Measurements from ENCODE around the gene CHRNA3.

Gene CHRNA3

GRCh38 chr15:78627348-78627747 is 6.6 kb upstream of the CHRNA3 start:
- Histone ChIP-seq H3K9me3 (ENCODE audit: control insufficient read depth, low read length) (no peaks in the 10 kb centered on the region), H3K27ac (ENCODE audit: low read length, poor library complexity, severe bottlenecking) (no peak overlapping the region), H3K9ac (ENCODE audit: low read length) (no peak overlapping the region), H2BK5ac (ENCODE audit: low read depth, low read length, poor library complexity, severe bottlenecking) (no peak overlapping the region), H3K27me3 (ENCODE audit: control insufficient read depth in 1 of 2, insufficient read depth in 1 of 2, low read length in 2 of 2) (peaks cover 54 to 86% of the 10 kb centered on the region in 2 experiments), H2BK12ac (ENCODE audit: low read length in 2 of 2) (no peak overlapping the region), H4K8ac (ENCODE audit: low read length) (no peak overlapping the region), H3K4me2 (ENCODE audit: low read length, poor library complexity, severe bottlenecking) (no peak overlapping the region), H2AFZ (ENCODE audit: low read depth, low read length) (no peak overlapping the region), H3K4ac (ENCODE audit: low read depth in 1 of 2, low read length in 2 of 2) (no peak overlapping the region), H4K91ac (ENCODE audit: low read length) (no peak overlapping the region), H3K14ac (ENCODE audit: low read length in 2 of 2) (no peak overlapping the region), H2BK15ac (ENCODE audit: low read depth, poor library complexity, severe bottlenecking) (no peak overlapping the region), H3K79me1 (replicated peaks; ENCODE audit: low read length, poor library complexity, severe bottlenecking) (no peaks in the 10 kb centered on the region), H2AK5ac (ENCODE audit: low read length, severe bottlenecking) (no peak overlapping the region), H3K4me1 (ENCODE audit: control insufficient read depth, insufficient read depth, low read depth, low read length) (no peaks in the 10 kb centered on the region), H3K18ac (ENCODE audit: low read depth in 1 of 2, low read length in 2 of 2) (no peak overlapping the region), H3K23ac (ENCODE audit: low read length in 2 of 2) (no peak overlapping the region), H2BK120ac (ENCODE audit: low read depth, low read length) (no peak overlapping the region), H3K36me3 (ENCODE audit: control insufficient read depth in 1 of 2, insufficient read depth in 2 of 2, low read depth in 1 of 2, low read length in 2 of 2) (no peaks in the 10 kb centered on the region), H3K4me3 (ENCODE audit: insufficient read depth in 1 of 2, low read depth in 1 of 2, low read length in 2 of 2) (no peak overlapping the region)
- DNase-seq = no peak
- 86% methylated on average over 8 of the region's 8 CpGs for WGBS

DNA sequence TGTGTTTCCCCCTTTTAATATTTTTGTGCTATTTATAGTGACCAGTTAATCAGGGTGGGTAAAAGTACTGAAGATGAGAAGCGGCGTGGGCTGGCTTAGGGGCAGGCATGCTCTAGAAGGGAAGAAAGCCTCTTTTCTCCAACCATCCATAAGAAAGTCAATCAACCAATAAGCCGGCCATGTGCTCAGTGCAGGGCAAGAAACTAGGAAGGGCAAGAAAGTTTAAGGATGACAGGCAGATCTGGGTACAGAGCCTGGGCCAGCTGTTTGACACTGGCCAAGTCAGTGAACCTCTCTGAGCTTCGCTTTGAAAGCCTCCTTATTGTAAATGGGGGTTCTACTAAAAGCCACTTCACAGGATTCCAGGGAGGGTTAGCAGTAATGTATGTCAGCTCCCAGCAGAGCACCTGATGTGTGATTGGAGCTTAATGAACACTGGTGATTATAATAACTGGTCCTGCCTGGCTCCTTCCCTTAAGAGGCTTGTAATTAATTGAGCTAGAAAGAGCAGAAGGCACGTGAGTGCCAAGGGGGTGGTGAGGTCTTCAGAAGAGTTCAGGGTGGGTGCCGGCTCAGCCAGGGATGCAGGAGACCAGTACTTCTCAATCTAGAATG is 5.7 kb upstream of the CHRNA3 start:
- Histone ChIP-seq H2AFZ (ENCODE audit: low read depth, low read length) (no peak overlapping the region), H2BK5ac (ENCODE audit: low read depth, low read length, poor library complexity, severe bottlenecking) (no peak overlapping the region), H4K91ac (ENCODE audit: low read length) (no peak overlapping the region), H3K36me3 (ENCODE audit: control insufficient read depth in 1 of 2, insufficient read depth in 2 of 2, low read depth in 1 of 2, low read length in 2 of 2) (no peaks in the 10 kb centered on the region), H2BK15ac (ENCODE audit: low read depth, poor library complexity, severe bottlenecking) (no peak overlapping the region), H2BK12ac (ENCODE audit: low read length in 2 of 2) (no peak overlapping the region), H3K4me1 (ENCODE audit: control insufficient read depth, insufficient read depth, low read depth, low read length) (no peaks in the 10 kb centered on the region), H3K27ac (ENCODE audit: low read length, poor library complexity, severe bottlenecking) (no peak overlapping the region), H3K14ac (ENCODE audit: low read length in 2 of 2) (no peak overlapping the region), H3K79me1 (replicated peaks; ENCODE audit: low read length, poor library complexity, severe bottlenecking) (no peaks in the 10 kb centered on the region), H3K4me2 (ENCODE audit: low read length, poor library complexity, severe bottlenecking) (no peak overlapping the region), H3K4me3 (ENCODE audit: insufficient read depth in 1 of 2, low read depth in 1 of 2, low read length in 2 of 2) (no peak overlapping the region), H2AK5ac (ENCODE audit: low read length, severe bottlenecking) (no peak overlapping the region), H3K18ac (ENCODE audit: low read depth in 1 of 2, low read length in 2 of 2) (no peak overlapping the region), H4K8ac (ENCODE audit: low read length) (no peak overlapping the region), H2BK120ac (ENCODE audit: low read depth, low read length) (no peak overlapping the region), H3K9ac (ENCODE audit: low read length) (no peak overlapping the region), H3K27me3 (ENCODE audit: control insufficient read depth in 1 of 2, insufficient read depth in 1 of 2, low read length in 2 of 2) (peaks cover 59 to 90% of the 10 kb centered on the region in 2 experiments), H3K4ac (ENCODE audit: low read depth in 1 of 2, low read length in 2 of 2) (no peak overlapping the region), H3K9me3 (ENCODE audit: control insufficient read depth, low read length) (no peaks in the 10 kb centered on the region), H3K23ac (ENCODE audit: low read length in 2 of 2) (no peak overlapping the region)
- no peak for DNase-seq
- WGBS = 87% methylated on average over 4 of the region's 6 CpGs

DNA sequence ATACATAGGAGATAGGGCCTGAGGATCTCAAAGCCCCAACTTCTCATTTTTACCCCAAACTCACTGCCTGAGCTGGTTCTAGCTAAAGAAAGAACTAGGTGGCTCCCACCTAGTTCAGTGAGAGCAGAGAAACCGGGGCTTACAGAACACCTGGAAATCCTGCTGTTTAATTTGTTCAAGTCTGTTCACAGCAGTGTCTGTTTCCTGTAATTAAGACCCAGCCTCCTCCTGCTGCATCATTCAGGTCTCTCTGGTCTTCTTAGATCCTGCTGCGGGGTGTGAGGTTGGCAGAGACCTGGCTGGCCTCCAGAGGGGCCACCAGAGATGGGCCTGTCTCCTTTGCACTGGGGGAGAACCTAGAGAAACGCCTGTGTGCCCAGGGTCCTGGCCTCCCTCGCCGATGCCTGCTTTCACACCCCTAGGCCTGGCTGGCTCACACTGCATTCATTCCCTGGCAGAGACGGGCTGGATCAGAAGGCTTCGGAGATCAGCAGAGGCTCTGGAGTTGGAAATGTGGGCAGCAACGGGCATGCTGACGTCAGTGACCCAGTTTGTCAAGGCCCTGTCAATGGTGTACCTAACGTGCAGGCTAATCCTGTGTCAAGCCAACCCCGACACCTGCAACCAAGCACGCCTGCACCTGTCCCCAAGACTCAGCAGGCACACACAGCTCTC is 4.9 kb upstream of the CHRNA3 start:
- no peak overlapping the region for H2AK5ac ChIP-seq (ENCODE audit: low read length, severe bottlenecking)
- peaks cover 4% of the 10 kb centered on the region for H3K4me1 ChIP-seq (ENCODE audit: control insufficient read depth, insufficient read depth, low read depth, low read length)
- no peak overlapping the region for H4K8ac ChIP-seq (ENCODE audit: low read length)
- H3K14ac ChIP-seq (ENCODE audit: low read length in 2 of 2) = no peak overlapping the region
- DNase-seq = no peak
- 78% methylated on average over 11 of the region's 12 CpGs for WGBS
- H3K9ac ChIP-seq (ENCODE audit: low read length) = no peak overlapping the region
- H2BK12ac ChIP-seq (ENCODE audit: low read length in 2 of 2) = no peak overlapping the region
- no peak overlapping the region for H2BK120ac ChIP-seq (ENCODE audit: low read depth, low read length)
- no peak overlapping the region for H3K4ac ChIP-seq (ENCODE audit: low read depth in 1 of 2, low read length in 2 of 2)
- H3K79me1 ChIP-seq (replicated peaks; ENCODE audit: low read length, poor library complexity, severe bottlenecking) = no peaks in the 10 kb centered on the region
- H3K27me3 ChIP-seq (ENCODE audit: control insufficient read depth in 1 of 2, insufficient read depth in 1 of 2, low read length in 2 of 2) = peaks cover 64 to 91% of the 10 kb centered on the region in 2 experiments
- no peak overlapping the region for H2BK15ac ChIP-seq (ENCODE audit: low read depth, poor library complexity, severe bottlenecking)
- H3K23ac ChIP-seq (ENCODE audit: low read length in 2 of 2) = no peak overlapping the region
- H2AFZ ChIP-seq (ENCODE audit: low read depth, low read length) = no peak overlapping the region
- H2BK5ac ChIP-seq (ENCODE audit: low read depth, low read length, poor library complexity, severe bottlenecking) = no peak overlapping the region
- no peak overlapping the region for H3K4me2 ChIP-seq (ENCODE audit: low read length, poor library complexity, severe bottlenecking)
- H4K91ac ChIP-seq (ENCODE audit: low read length) = no peak overlapping the region
- H3K27ac ChIP-seq (ENCODE audit: low read length, poor library complexity, severe bottlenecking) = no peak overlapping the region
- no peak overlapping the region for H3K18ac ChIP-seq (ENCODE audit: low read depth in 1 of 2, low read length in 2 of 2)
- no peaks in the 10 kb centered on the region for H3K9me3 ChIP-seq (ENCODE audit: control insufficient read depth, low read length)
- H3K36me3 ChIP-seq (ENCODE audit: control insufficient read depth in 1 of 2, insufficient read depth in 2 of 2, low read depth in 1 of 2, low read length in 2 of 2) = no peaks in the 10 kb centered on the region
- H3K4me3 ChIP-seq (ENCODE audit: insufficient read depth in 1 of 2, low read depth in 1 of 2, low read length in 2 of 2) = no peak overlapping the region

DNA sequence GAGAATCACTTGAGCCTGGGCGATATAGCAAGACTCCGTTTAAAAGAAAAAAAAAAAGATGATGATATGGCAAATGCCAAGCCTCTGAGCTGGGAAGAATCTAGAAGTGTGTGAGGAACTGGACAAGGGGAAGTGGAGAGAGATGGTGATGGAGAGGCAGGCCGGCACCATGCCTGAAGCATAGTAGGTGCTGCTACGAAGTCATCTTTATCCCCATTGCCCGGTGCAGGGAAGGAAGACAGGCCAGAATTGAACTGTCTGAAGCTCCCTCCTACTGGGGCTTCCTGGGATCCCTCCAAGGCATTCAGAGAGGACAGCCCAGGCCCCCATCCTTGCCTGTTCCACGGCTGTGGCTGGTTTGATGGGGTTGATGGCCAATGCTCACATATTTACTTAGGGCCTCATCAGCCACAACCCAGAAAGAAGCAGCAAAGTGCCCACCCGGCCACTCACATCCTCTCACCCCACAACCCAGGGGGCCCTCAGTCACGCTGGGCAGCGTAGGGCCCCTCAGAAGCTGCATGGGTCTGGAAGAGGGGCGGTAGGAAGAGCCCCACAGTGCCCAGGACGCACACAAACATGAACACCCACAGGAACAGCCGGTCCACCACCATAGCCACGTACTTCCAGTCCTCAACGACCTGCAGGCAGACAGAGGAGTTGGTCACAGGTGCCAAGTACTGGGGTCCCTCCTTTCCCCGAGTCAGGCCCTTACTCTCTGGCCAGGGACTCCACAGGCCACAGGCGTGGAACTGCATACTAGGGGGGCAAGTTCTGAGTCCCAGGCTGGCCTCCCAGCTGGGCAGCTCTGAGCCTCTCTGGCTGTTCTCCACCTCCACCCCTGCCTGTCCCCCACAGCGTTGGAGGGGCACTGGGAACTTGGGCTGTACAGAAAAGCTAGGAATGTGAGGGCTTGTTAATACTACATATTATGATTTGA is 4.1 kb upstream of the CHRNA3 start:
- Histone ChIP-seq H4K8ac (ENCODE audit: low read length) (no peak overlapping the region), H3K4me3 (ENCODE audit: insufficient read depth in 1 of 2, low read depth in 1 of 2, low read length in 2 of 2) (no peak overlapping the region), H3K9me3 (ENCODE audit: control insufficient read depth, low read length) (no peaks in the 10 kb centered on the region), H2BK12ac (ENCODE audit: low read length in 2 of 2) (no peak overlapping the region), H3K4me1 (ENCODE audit: control insufficient read depth, insufficient read depth, low read depth, low read length) (peaks cover 12% of the 10 kb centered on the region), H3K9ac (ENCODE audit: low read length) (no peak overlapping the region), H3K23ac (ENCODE audit: low read length in 2 of 2) (no peak overlapping the region), H2BK15ac (ENCODE audit: low read depth, poor library complexity, severe bottlenecking) (no peak overlapping the region), H3K4me2 (ENCODE audit: low read length, poor library complexity, severe bottlenecking) (no peak overlapping the region), H3K14ac (ENCODE audit: low read length in 2 of 2) (no peak overlapping the region), H4K91ac (ENCODE audit: low read length) (no peak overlapping the region), H3K36me3 (ENCODE audit: control insufficient read depth in 1 of 2, insufficient read depth in 2 of 2, low read depth in 1 of 2, low read length in 2 of 2) (no peaks in the 10 kb centered on the region), H3K18ac (ENCODE audit: low read depth in 1 of 2, low read length in 2 of 2) (no peak overlapping the region), H3K27me3 (ENCODE audit: control insufficient read depth in 1 of 2, insufficient read depth in 1 of 2, low read length in 2 of 2) (peaks cover 68 to 95% of the 10 kb centered on the region in 2 experiments), H2AFZ (ENCODE audit: low read depth, low read length) (no peak overlapping the region), H3K4ac (ENCODE audit: low read depth in 1 of 2, low read length in 2 of 2) (no peak overlapping the region), H2AK5ac (ENCODE audit: low read length, severe bottlenecking) (no peak overlapping the region), H2BK5ac (ENCODE audit: low read depth, low read length, poor library complexity, severe bottlenecking) (no peak overlapping the region), H2BK120ac (ENCODE audit: low read depth, low read length) (no peak overlapping the region), H3K79me1 (replicated peaks; ENCODE audit: low read length, poor library complexity, severe bottlenecking) (no peaks in the 10 kb centered on the region), H3K27ac (ENCODE audit: low read length, poor library complexity, severe bottlenecking) (no peak overlapping the region)
- DNase-seq = no peak
- WGBS = 82% methylated on average over 16 of the region's 17 CpGs

Measured in mesenchymal stem cell (in vitro differentiated cells and primary cell).